Spleen (tissue), 7 donors: ENCODE measurements around the gene KRTAP9-7.
"Not testable (repeated sequence)": the region's sequence is repeated elsewhere in the genome, so short reads cannot be mapped to it uniquely, and the experiment has no call there.

ENCODE experiments used
- POLR2A ChIP-seq, 3 donors: fragments of 450-650 bp; IDR thresholded peaks; one replicate each; pipeline ENCODE4 v1.5.1; 2017; ENCODE audit warnings: antibody characterized with exemption in 3 of 3, mild to moderate bottlenecking in 1 of 3
- POLR2AphosphoS5 ChIP-seq, 3 donors: sonication (generic); formaldehyde crosslinking; IDR thresholded peaks; one replicate each; pipeline ENCODE4 v1.5.1; 2017; ENCODE audit warnings: antibody characterized with exemption in 3 of 3
- TF ChIP-seq, protein P1 (sequence below), 11 experiments: fragments of 200-600 bp in 7 of 11; fragments of 450-650 bp in 4 of 11; sonication (generic) in 4 of 11; IDR thresholded peaks in 8 of 11; conservative IDR thresholded peaks in 3 of 11; 1 replicate in 7 of 11; 2 replicates in 4 of 11; pipeline versions ENCODE4 v1.4.0 to v1.8.0; 2016 to 2021; ENCODE audit warnings: antibody characterized with exemption in 11 of 11, inconsistent platforms in 4 of 11, mild to moderate bottlenecking in 1 of 11
- donor health status: DM: no; HTN: no; CAD: no; lungs with moderate emphysema.
- donor health status: DM: no; HTN: no; CAD: no.
- donor health status: DM: no; HTN: no; CAD: no.

DNA sequence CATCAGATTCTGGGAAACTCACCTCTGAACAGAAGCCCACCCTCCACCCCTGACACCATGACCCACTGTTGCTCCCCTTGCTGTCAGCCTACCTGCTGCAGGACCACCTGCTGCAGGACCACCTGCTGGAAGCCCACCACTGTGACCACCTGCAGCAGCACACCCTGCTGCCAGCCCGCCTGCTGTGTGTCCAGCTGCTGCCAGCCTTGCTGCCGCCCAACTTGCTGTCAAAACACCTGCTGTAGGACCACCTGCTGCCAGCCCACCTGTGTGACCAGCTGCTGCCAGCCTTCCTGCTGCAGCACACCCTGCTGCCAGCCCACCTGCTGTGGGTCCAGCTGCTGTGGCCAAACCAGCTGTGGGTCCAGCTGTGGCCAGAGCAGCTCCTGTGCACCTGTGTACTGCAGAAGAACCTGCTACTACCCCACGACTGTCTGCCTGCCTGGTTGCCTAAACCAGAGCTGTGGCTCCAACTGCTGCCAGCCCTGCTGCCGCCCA, 48.9 kb upstream of the KRTAP9-7 start, which contains the start of gene KRTAP9-2:
- TF ChIP-seq, protein P1, sequence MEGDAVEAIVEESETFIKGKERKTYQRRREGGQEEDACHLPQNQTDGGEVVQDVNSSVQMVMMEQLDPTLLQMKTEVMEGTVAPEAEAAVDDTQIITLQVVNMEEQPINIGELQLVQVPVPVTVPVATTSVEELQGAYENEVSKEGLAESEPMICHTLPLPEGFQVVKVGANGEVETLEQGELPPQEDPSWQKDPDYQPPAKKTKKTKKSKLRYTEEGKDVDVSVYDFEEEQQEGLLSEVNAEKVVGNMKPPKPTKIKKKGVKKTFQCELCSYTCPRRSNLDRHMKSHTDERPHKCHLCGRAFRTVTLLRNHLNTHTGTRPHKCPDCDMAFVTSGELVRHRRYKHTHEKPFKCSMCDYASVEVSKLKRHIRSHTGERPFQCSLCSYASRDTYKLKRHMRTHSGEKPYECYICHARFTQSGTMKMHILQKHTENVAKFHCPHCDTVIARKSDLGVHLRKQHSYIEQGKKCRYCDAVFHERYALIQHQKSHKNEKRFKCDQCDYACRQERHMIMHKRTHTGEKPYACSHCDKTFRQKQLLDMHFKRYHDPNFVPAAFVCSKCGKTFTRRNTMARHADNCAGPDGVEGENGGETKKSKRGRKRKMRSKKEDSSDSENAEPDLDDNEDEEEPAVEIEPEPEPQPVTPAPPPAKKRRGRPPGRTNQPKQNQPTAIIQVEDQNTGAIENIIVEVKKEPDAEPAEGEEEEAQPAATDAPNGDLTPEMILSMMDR (IDR thresholded peaks at IDR 0.05 in 8 of 11, conservative IDR thresholded peaks at IDR 0.05 in 3 of 11): not testable (repeated sequence)
- TF ChIP-seq POLR2A, POLR2AphosphoS5 (IDR thresholded peaks at IDR 0.05): not testable (repeated sequence)
